Ishikawa (cell line): ENCODE measurements around the gene WDR62.

ENCODE experiments used
- CEBPB ChIP-seq: IDR thresholded peaks from 2 replicates; pipeline ENCODE4 v1.6.1; 2012
- MAX ChIP-seq: IDR thresholded peaks from 2 replicates; pipeline ENCODE4 v1.6.1; 2012
- RAD21 ChIP-seq: IDR thresholded peaks from 2 replicates; pipeline ENCODE4 v1.6.1; 2012; ENCODE audit warnings: low read depth
- TAF1 ChIP-seq: IDR thresholded peaks from 2 replicates; pipeline ENCODE4 v1.6.1; 2012; ENCODE audit warnings: low read depth, mild to moderate bottlenecking
- YY1 ChIP-seq: IDR thresholded peaks from 2 replicates; pipeline ENCODE4 v1.6.1; 2012; ENCODE audit warnings: low read depth

DNA sequence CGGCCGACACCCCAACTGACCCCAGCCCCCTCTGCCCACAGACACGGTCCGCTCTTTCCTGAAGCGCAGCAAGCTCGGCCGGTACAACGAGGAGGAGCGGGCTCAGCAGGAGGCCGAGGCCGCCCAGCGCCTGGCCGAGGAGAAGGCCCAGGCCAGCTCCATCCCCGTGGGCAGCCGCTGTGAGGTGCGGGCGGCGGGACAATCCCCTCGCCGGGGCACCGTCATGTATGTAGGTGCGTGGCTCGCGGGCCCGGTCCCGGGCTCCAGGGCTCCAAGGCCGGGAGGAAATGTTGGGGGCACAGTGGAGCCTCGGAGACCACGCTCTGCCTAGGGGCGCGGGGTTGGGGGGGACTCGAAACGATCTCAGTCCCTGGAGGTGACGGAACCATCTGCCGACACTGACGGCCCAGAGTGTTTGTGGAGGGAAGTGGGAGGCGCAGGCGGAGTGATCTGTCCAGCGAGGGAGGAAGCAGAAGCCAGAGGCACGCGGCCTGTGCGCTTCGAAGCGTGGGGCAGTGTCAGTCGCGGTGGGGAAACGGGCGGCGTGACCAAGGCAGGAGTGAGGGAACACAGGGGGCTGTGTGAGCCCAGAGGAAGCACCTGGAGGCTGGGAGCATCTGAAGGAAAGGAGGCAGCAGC, 66.9 kb downstream of the WDR62 start:
- TF ChIP-seq MAX (no peak), TAF1 (no peak), YY1 (no peak), CEBPB (no peak), RAD21 (no peak)
